Measurements from ENCODE around the gene CASTOR1.

The CASTOR1 gene

GRCh38 chr22:30273711-30274436 lies 15.4 kb downstream of the CASTOR1 start:
- DNase-seq (ENCODE audit: low read depth, low spot score), result no peak
- H3K4me3 ChIP-seq (ENCODE audit: low read depth, low read length), result no peak overlapping the region
- TF ChIP-seq, protein P1, sequence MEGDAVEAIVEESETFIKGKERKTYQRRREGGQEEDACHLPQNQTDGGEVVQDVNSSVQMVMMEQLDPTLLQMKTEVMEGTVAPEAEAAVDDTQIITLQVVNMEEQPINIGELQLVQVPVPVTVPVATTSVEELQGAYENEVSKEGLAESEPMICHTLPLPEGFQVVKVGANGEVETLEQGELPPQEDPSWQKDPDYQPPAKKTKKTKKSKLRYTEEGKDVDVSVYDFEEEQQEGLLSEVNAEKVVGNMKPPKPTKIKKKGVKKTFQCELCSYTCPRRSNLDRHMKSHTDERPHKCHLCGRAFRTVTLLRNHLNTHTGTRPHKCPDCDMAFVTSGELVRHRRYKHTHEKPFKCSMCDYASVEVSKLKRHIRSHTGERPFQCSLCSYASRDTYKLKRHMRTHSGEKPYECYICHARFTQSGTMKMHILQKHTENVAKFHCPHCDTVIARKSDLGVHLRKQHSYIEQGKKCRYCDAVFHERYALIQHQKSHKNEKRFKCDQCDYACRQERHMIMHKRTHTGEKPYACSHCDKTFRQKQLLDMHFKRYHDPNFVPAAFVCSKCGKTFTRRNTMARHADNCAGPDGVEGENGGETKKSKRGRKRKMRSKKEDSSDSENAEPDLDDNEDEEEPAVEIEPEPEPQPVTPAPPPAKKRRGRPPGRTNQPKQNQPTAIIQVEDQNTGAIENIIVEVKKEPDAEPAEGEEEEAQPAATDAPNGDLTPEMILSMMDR (IDR thresholded peaks at IDR 0.05; ENCODE audit: low read depth, low read length), result no peak
- in situ Hi-C loops (cut with HindIII; ENCODE audit: low sequenced_read_pairs), result no loop called here

DNA sequence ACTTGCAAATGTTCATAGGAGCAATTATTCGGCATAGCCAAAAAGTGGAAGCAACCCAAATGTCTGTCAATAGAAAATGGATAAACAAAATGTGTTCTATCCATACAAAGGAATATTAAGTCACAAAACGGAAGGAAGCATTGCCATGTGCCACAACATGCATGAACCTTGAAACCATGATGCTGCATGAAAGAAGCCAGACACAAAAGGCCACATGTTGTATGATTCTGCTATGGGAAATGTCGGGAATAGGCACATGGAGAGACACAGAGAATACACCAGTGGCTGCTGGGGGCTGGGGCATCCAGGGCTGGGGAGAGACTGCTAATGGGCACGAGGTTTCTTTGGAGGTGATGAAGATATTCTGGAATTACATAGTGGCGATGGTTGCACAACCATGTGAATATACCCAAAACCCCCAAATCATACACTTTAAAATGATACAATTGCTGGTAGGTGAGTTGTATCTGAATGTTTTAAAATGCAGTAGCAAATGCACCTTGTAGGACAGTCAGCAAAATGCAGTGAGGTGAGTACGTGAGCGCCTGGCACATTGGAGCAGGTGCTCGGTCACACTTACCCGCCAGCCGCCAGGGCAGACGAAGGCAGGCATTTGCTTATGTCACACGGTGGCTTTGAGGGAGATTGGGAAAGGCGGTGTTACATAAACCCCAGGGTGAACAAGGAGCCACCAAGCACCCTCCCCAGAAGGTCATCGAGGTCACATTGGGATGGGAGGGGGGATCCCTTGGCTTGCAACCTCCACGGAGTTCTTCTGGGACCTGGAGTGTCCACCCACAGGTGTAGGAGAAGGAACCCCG lies 16.3 kb downstream of the CASTOR1 start:
- TF ChIP-seq, protein P1 (IDR thresholded peaks at IDR 0.05; ENCODE audit: low read depth, low read length), result no peak
- H3K4me3 ChIP-seq (ENCODE audit: low read depth, low read length), result no peak overlapping the region
- in situ Hi-C loops (cut with HindIII; ENCODE audit: low sequenced_read_pairs), result no loop called here
- no peak for DNase-seq (ENCODE audit: low read depth, low spot score)

DNA sequence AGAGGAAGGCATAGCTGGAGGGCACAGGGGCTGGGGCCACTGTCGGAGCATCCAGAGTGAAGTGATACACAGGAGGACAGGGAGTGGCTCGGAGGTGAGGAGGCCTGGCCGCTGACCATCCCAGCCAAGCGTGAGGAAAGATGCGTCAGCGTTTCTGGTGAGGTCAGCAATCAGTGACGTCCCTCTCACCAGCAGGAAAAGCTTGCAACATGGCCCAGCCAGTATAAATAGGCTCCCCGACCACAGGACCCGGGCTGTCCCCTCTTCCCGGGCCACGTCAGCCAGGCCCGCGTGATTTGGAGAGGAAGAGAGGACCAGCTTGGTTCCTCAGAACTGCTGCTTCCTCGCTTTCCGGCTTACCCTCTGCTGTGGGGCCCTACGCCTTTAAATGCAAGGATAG lies 18.5 kb downstream of the CASTOR1 start:
- DNase-seq (ENCODE audit: low read depth, low spot score), result peak; percentile 60
- TF ChIP-seq, protein P1 (IDR thresholded peaks at IDR 0.05; ENCODE audit: low read depth, low read length), result no peak
- in situ Hi-C loops (cut with HindIII; ENCODE audit: low sequenced_read_pairs), result no loop called here
- H3K4me3 ChIP-seq (ENCODE audit: low read depth, low read length), result no peak overlapping the region

DNA sequence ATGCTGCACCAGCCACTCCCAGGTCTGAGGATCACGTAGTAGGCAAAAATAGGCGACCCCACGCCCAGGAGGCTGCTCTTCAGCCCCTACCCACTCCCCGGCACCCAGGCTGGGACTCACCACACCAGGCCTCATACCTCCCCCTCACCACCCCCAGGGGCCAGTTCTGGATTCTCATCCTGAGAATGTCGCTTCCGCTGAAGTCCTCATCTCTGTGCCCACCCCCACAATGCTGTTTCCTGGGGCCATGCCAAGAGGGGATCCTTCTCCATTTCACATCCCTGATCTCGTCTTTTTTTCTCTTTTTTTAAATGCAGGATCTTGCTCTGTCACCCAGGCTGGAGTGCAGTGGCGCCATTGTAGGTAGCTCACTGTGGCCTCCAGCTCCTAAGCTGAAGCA lies 21.0 kb downstream of the CASTOR1 start:
- TF ChIP-seq, protein P1 (IDR thresholded peaks at IDR 0.05; ENCODE audit: low read depth, low read length), result no peak
- DNase-seq (ENCODE audit: low read depth, low spot score), result no peak

GRCh38 chr22:30267382-30268302 lies 21.7 kb downstream of the CASTOR1 start:
- DNase-seq (ENCODE audit: low read depth, low spot score), result no peak
- H3K4me3 ChIP-seq (ENCODE audit: low read depth, low read length), result no peak overlapping the region
- in situ Hi-C loops (cut with HindIII; ENCODE audit: low sequenced_read_pairs), result no loop called here
- TF ChIP-seq, protein P1 (IDR thresholded peaks at IDR 0.05; ENCODE audit: low read depth, low read length), result no peak

More for the DNA sequence above, 21.0 kb downstream of the CASTOR1 start:
- in situ Hi-C loops (cut with HindIII; ENCODE audit: low sequenced_read_pairs), result no loop called here
- H3K4me3 ChIP-seq (ENCODE audit: low read depth, low read length), result no peak overlapping the region
